NT2/D1 (cell line): Measurements from ENCODE around the gene DDX39A.
A peak's percentile ranks its signal among the peaks of the same experiment; 100 is the strongest.

Experiments used
- DNase-seq: peaks from one replicate; pipeline ENCODE4 v3.0.0-alpha.2; 2011; ENCODE audit warnings: low read depth, low spot score
- H3K27me3 ChIP-seq: 2 replicates; pipeline ENCODE4 v1.6.0; 2011; ENCODE audit warnings: mild to moderate bottlenecking; ENCODE audit not compliant: insufficient read length, insufficient read depth
- H3K36me3 ChIP-seq: 2 replicates; pipeline ENCODE4 v1.6.1; 2011; ENCODE audit warnings: mild to moderate bottlenecking, low read length, mixed read lengths; ENCODE audit not compliant: insufficient read depth, insufficient read length
- H3K4me1 ChIP-seq: 2 replicates; pipeline ENCODE4 v1.5.1; 2011; ENCODE audit not compliant: insufficient read depth, insufficient read length
- H3K4me3 ChIP-seq: 2 replicates; pipeline ENCODE4 v1.5.1; 2011; ENCODE audit warnings: low read depth; ENCODE audit not compliant: insufficient read length
- H3K9ac ChIP-seq: 2 replicates; pipeline ENCODE4 v1.6.0; 2011; ENCODE audit warnings: low read depth; ENCODE audit not compliant: insufficient read length
- H3K9me3 ChIP-seq: 2 replicates; pipeline ENCODE4 v1.5.1; 2011; ENCODE audit warnings: mild to moderate bottlenecking, low read length; ENCODE audit not compliant: insufficient read depth
- SUZ12 ChIP-seq: IDR thresholded peaks from 2 replicates; pipeline ENCODE4 v1.6.1; 2011; ENCODE audit not compliant: insufficient read length, insufficient read depth; ENCODE audit errors: extremely low read depth
- YY1 ChIP-seq: IDR thresholded peaks from 2 replicates; pipeline ENCODE4 v1.6.1; 2011; ENCODE audit not compliant: insufficient read length, insufficient read depth
- ZNF274 ChIP-seq: IDR thresholded peaks from 2 replicates; pipeline ENCODE4 v1.6.1; 2011; ENCODE audit warnings: mild to moderate bottlenecking, low read depth, low read length

Gene DDX39A

DNA sequence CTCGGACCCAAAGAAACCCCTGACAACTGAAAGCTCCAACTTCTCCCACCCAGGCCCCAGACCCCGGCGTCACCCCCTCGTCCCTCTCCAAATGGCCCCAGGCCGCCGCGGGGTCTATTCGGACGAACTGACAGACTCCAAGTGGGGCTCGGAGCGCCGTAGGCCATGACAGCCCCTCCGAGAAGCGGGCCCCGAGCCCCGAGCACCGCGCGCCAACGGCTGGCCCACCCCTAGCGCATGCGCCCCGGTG lies 360 bp downstream of the DDX39A start:
- Histone ChIP-seq H3K4me1 (peaks cover 19% of the 10 kb centered on the region), H3K4me3 (peak overlapping the region; percentile 90), H3K27me3 (no peaks in the 10 kb centered on the region), H3K9ac (peak overlapping the region; percentile 95), H3K36me3 (peaks cover 29% of the 10 kb centered on the region), H3K9me3 (no peaks in the 10 kb centered on the region)
- no peak for DNase-seq
- TF ChIP-seq YY1 (no peak), SUZ12 (no peak), ZNF274 (no peak)

DNA sequence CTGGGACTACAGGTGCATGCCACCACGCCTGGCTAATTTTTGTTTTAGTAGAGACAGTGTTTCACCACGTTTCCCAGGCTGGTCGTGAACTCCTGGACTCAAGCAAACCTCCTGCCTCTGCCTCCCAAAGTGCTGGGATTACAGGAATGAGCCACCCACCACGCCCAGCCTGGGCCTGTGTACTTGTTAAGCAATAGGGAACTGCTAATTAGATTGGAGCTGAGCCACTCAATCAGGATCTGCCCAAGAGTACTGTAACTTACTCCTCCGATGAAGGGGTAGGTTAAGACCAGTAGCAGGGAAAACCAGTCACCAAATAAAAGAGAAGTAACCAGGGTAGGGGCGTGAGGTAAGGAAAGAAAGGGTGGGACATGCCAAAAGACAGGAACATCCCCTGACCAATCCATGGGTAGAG lies 2.3 kb downstream of the DDX39A start:
- H3K27me3 ChIP-seq = no peaks in the 10 kb centered on the region
- no peak overlapping the region for H3K4me3 ChIP-seq
- H3K36me3 ChIP-seq = peaks cover 48% of the 10 kb centered on the region
- peak overlapping the region; percentile 46 for H3K9ac ChIP-seq
- no peak for DNase-seq
- TF ChIP-seq ZNF274 (no peak), YY1 (no peak), SUZ12 (no peak)
- H3K9me3 ChIP-seq = no peaks in the 10 kb centered on the region
- H3K4me1 ChIP-seq = peaks cover 24% of the 10 kb centered on the region

DNA sequence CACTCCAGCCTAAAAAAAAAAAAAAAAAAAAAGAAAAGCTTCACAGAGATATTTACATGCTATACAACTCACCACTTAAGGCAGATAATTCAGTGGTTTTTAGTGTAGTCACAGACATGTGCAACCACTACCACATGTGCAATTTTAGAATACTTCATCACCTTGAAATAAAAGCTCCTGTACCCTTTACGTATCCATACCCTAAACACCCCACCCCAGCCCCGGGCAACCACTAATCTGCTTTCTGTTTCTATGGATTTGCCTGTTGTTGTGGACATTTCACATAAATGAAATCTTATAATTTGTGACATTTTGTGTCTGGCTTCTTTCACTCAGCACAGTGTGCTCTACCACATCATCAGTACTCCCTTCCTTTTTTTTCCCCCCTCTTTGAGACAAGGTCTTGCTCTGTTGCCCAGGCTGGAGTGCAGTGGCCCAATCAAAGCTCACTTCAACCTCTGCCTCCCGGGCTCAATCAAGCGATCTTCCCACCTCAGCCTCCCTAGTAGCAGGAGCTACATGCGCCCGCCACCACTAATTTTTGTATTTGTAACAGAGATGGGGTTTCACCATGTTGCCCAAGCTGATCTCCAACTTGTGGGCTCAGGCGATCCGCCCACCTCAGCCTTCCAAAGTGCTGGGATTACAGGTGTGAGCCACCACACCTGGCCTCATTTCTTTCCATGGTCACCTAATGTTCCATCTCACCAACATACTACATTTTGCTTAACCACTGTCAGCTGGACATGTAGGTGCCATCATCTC lies 4.0 kb downstream of the DDX39A start:
- Histone ChIP-seq H3K4me1 (peaks cover 26% of the 10 kb centered on the region), H3K9ac (peak overlapping the region; percentile 8), H3K27me3 (no peaks in the 10 kb centered on the region), H3K4me3 (no peak overlapping the region), H3K36me3 (peaks cover 65% of the 10 kb centered on the region), H3K9me3 (no peaks in the 10 kb centered on the region)
- DNase-seq = no peak
- TF ChIP-seq SUZ12 (no peak), ZNF274 (no peak), YY1 (no peak)

DNA sequence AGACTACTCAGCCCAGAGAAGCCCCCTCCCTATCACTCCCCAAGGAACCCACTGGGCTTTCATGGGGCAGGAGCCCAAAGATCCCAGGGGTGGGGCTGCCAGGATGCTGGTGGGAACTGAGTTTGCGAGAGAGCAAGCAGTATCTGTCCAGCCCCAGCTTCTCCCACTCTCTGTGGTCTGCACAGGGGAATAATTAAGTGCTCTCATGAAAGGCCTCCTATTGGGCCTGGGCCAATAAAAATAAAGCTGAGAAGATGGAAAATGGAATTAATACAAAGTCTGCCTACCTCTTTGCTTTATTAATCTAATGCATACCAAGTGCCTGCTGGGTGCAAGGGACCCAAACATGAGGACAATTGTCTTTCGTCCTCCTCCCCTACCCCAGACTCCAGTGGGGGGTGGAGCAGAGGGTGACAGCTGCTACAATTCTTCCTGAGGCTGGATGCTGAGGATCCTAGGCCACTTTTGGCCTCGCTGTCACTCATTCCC lies 5.4 kb downstream of the DDX39A start:
- no peak for DNase-seq
- Histone ChIP-seq H3K4me1 (peaks cover 26% of the 10 kb centered on the region), H3K4me3 (no peak overlapping the region), H3K9ac (no peak overlapping the region), H3K9me3 (no peaks in the 10 kb centered on the region), H3K27me3 (no peaks in the 10 kb centered on the region), H3K36me3 (peaks cover 79% of the 10 kb centered on the region)
- TF ChIP-seq ZNF274 = no peak
- TF ChIP-seq YY1 = no peak
- no peak for TF ChIP-seq SUZ12

DNA sequence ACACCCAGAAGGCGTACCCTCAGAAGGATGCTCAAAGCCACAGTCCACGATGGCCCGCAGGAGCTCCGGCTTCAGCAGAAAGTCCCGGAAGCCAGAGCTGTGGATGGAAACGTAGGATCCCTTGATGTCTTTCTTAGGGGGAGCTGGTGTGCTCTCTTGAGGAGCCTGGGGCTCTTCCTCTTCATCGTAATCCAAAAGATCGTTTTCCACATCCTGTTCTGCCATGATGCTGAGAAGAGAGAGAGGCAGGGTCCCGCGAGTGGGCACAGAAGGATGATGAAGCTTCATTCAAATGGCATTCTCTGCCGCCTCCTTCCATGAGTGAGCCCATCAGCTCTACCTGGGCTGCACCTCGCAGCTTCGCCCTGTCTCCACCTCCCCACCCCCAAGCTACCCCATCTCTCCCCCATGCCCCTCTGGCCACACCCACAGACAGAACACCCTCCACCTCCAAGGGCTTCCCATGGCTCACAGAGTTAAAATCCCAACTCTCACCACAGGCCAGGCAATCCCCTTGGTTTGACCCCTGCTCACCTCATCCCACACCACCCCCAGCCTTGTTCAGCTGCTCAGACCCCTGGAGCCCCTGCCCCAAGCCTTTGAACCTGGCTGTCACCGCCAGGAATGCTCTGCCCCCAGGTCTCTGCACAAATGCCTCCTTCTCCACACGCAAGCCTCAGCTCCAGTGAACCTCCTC lies 6.0 kb downstream of the DDX39A start:
- Histone ChIP-seq H3K9me3 (no peaks in the 10 kb centered on the region), H3K4me3 (no peak overlapping the region), H3K4me1 (peaks cover 26% of the 10 kb centered on the region), H3K27me3 (no peaks in the 10 kb centered on the region), H3K9ac (no peak overlapping the region), H3K36me3 (peaks cover 85% of the 10 kb centered on the region)
- no peak for TF ChIP-seq SUZ12
- no peak for TF ChIP-seq ZNF274
- no peak for TF ChIP-seq YY1
- DNase-seq = no peak

DNA sequence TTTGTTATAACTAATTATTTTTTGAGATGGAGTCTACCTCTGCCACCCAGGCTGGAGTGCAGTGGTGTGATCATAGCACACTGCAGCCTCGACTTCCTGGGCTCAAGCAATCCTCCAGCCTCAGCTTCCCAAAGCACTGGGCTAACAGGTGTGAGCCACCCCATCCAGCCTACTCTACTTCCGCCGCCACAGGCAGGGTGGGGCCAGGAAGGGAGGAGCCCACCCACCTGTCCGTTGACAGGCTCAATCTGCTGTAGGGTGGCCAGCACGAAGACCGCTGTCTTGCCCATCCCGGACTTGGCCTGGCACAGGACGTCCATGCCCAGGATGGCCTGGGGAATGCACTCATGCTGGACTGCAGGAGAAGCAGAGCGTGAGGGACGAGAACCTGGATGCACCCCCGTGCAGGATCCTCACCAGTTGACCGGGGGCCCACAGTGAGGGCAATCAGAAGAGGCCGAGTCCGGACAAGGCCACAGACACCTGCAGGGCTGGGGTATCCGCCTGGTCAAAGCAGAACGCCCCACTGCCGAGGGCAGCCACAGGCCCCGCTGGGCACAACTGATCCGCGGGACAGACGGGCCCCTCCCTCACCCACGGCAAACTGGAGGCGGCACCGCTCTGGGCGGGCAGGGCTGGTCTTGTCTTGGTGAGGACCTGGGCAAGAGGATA lies 6.7 kb downstream of the DDX39A start:
- peak overlapping the region; percentile 38 for H3K9ac ChIP-seq

DNA sequence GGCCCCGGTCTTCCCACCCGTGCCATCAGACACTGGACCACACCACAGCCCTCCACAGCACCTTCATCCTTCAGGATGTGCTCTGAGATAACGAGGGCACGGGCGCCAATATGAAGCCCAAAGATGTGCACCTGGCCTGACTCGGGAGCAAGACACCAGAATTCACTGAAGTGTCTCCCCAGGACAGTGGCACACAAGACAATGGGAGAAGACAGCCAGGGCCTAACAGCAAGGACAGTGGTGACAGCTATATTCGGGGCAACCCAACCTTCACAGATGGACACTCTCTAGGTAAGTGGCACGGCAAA lies 7.2 kb downstream of the DDX39A start:
- TF ChIP-seq ZNF274 = no peak
- no peak for TF ChIP-seq YY1
- TF ChIP-seq SUZ12 = no peak
- no peak overlapping the region for H3K9ac ChIP-seq
- H3K9me3 ChIP-seq = no peaks in the 10 kb centered on the region
- H3K27me3 ChIP-seq = no peaks in the 10 kb centered on the region
- H3K4me3 ChIP-seq = no peak overlapping the region
- peaks cover 91% of the 10 kb centered on the region for H3K36me3 ChIP-seq
- peaks cover 22% of the 10 kb centered on the region for H3K4me1 ChIP-seq
- no peak for DNase-seq

More for the DNA sequence above, 6.7 kb downstream of the DDX39A start:
- Histone ChIP-seq H3K9me3 (no peaks in the 10 kb centered on the region), H3K27me3 (no peaks in the 10 kb centered on the region), H3K4me1 (peaks cover 26% of the 10 kb centered on the region), H3K4me3 (no peak overlapping the region), H3K36me3 (peaks cover 92% of the 10 kb centered on the region)
- no peak for DNase-seq
- no peak for TF ChIP-seq SUZ12
- TF ChIP-seq YY1 = no peak
- TF ChIP-seq ZNF274 = no peak
